ENCODE data around the gene COA6. TPM values are rescaled to one million over a fixed set of nuclear protein-coding genes. Genes with fewer than 3 reads are reported as not detected.

COA6 gene
- total RNA-seq, 1 experiment from 2014 or later: 34.1 TPM

GRCh38 chr1:234402939-234403338, 29.7 kb downstream of the COA6 start:
- no TSS peak for BruUV-seq (replicated peaks)
- RAD21 ChIA-PET (ENCODE audit: low non-redundant PET in 1 of 2, low total read pairs in 2 of 2, uncharacterized antibody in 2 of 2, unreplicated experiment in 2 of 2): no interaction called here
- intact Hi-C loops (cut with micrococcal nuclease): no loop called here

DNA sequence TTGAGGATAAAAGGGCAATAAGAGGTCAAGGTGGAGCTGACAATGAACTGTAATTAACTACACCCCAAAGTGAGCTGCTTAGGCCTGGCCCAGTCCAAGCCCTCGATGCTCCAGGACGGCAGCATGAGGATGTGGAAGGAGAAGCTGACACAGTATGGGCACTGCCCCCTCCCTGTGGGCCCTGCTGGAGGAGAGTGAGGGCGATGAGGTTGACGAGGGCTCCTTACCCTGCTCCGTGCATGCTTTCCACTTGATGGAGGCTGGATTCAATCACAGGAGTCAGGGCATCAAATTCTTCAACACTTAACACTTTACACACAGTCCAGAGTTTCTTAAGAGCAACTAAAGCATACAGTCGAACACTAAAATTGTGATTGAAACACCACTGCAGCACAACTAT, 32.4 kb downstream of the COA6 start:
- intact Hi-C loops (cut with micrococcal nuclease): no loop called here
- Histone ChIP-seq H3K4me2 (ENCODE audit: low read length) (no peak overlapping the region), H3K79me2 (ENCODE audit: insufficient read depth, low read length) (no peaks in the 10 kb centered on the region), H4K20me1 (ENCODE audit: insufficient read depth) (no peaks in the 10 kb centered on the region), H3K4me1 (ENCODE audit: control insufficient read depth in 1 of 2, insufficient read depth in 2 of 2, low read length in 2 of 2) (no peaks in the 10 kb centered on the region), H3K27ac (ENCODE audit: low read depth, low read length) (no peak overlapping the region), H3K9me3 (ENCODE audit: control insufficient read depth in 1 of 2, insufficient read depth in 1 of 2, low read depth in 1 of 2, low read length in 2 of 2) (no peaks in the 10 kb centered on the region), H3K9ac (ENCODE audit: low read length) (no peak overlapping the region), H3K36me3 (ENCODE audit: control insufficient read depth in 1 of 2, insufficient read depth in 2 of 2, low read length in 2 of 2) (no peaks in the 10 kb centered on the region), H3K4me3 (replicated peaks in 1 of 2; ENCODE audit: low read depth in 1 of 2, low read length in 2 of 2) (no peak overlapping the region), H2AFZ (ENCODE audit: low read depth, low read length, poor library complexity, severe bottlenecking) (no peak overlapping the region), H3K27me3 (ENCODE audit: insufficient read depth, low read length) (no peaks in the 10 kb centered on the region), H3K9me2 (ENCODE audit: insufficient read depth) (no peaks in the 10 kb centered on the region)
- BruUV-seq (replicated peaks): no TSS peak
- RAD21 ChIA-PET (ENCODE audit: low non-redundant PET in 1 of 2, low total read pairs in 2 of 2, uncharacterized antibody in 2 of 2, unreplicated experiment in 2 of 2): no interaction called here
- ATAC-seq: no peak
- CTCF ChIA-PET: no interaction called here
- TF ChIP-seq SP1 (IDR thresholded peaks at IDR 0.05; ENCODE audit: low read depth): no peak
- TF ChIP-seq CBX3 (IDR thresholded peaks at IDR 0.05; ENCODE audit: low read depth): no peak
- no peak for TF ChIP-seq REST (IDR thresholded peaks at IDR 0.05; ENCODE audit: low read depth)
- TF ChIP-seq FOSL1 (IDR thresholded peaks at IDR 0.05; ENCODE audit: low read depth): no peak
- TF ChIP-seq POLR2AphosphoS5 (IDR thresholded peaks at IDR 0.05; ENCODE audit: low read depth, low read length): no peak
- no peak for TF ChIP-seq CTCF (IDR thresholded peaks at IDR 0.05 in 2 of 3, conservative IDR thresholded peaks at IDR 0.05 in 1 of 3; ENCODE audit: borderline replicate concordance in 1 of 3, insufficient read depth in 1 of 3, low read depth in 2 of 3, low read length in 2 of 3)
- TF ChIP-seq EZH2 (IDR thresholded peaks at IDR 0.05): no peak
- TF ChIP-seq TCF7L2 (IDR thresholded peaks at IDR 0.05; ENCODE audit: borderline replicate concordance, extremely low read depth, insufficient read depth, insufficient read length): no peak
- no peak for TF ChIP-seq EGR1 (IDR thresholded peaks at IDR 0.05; ENCODE audit: low read depth)
- TF ChIP-seq, protein P1, sequence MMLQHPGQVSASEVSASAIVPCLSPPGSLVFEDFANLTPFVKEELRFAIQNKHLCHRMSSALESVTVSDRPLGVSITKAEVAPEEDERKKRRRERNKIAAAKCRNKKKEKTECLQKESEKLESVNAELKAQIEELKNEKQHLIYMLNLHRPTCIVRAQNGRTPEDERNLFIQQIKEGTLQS (IDR thresholded peaks at IDR 0.05): no peak
- no peak for TF ChIP-seq YY1 (IDR thresholded peaks at IDR 0.05; ENCODE audit: extremely low read depth, insufficient replicate concordance, low read depth, low read length)
- no peak for TF ChIP-seq SIN3A (IDR thresholded peaks at IDR 0.05; ENCODE audit: low read depth)
- DNase-seq (ENCODE audit: low read depth, low spot score): no peak
- POLR2A ChIA-PET: no interaction called here

More at GRCh38 chr1:234402939-234403338, 29.7 kb downstream of the COA6 start:
- Histone ChIP-seq H4K20me1 (ENCODE audit: insufficient read depth) (no peaks in the 10 kb centered on the region), H3K9ac (ENCODE audit: low read length) (no peak overlapping the region), H3K27me3 (ENCODE audit: insufficient read depth, low read length) (no peaks in the 10 kb centered on the region), H3K4me1 (ENCODE audit: control insufficient read depth in 1 of 2, insufficient read depth in 2 of 2, low read length in 2 of 2) (no peaks in the 10 kb centered on the region), H3K27ac (ENCODE audit: low read depth, low read length) (no peak overlapping the region), H3K36me3 (ENCODE audit: control insufficient read depth in 1 of 2, insufficient read depth in 2 of 2, low read length in 2 of 2) (no peaks in the 10 kb centered on the region), H3K9me3 (ENCODE audit: control insufficient read depth in 1 of 2, insufficient read depth in 1 of 2, low read depth in 1 of 2, low read length in 2 of 2) (no peaks in the 10 kb centered on the region), H2AFZ (ENCODE audit: low read depth, low read length, poor library complexity, severe bottlenecking) (no peak overlapping the region), H3K79me2 (ENCODE audit: insufficient read depth, low read length) (no peaks in the 10 kb centered on the region), H3K9me2 (ENCODE audit: insufficient read depth) (no peaks in the 10 kb centered on the region), H3K4me2 (ENCODE audit: low read length) (no peak overlapping the region), H3K4me3 (replicated peaks in 1 of 2; ENCODE audit: low read depth in 1 of 2, low read length in 2 of 2) (no peak overlapping the region)
- no peak for TF ChIP-seq ELF1 (IDR thresholded peaks at IDR 0.05; ENCODE audit: borderline replicate concordance, low read depth)
- ChIA-PET CTCF (no interaction called here), POLR2A (no interaction called here)
- DNase-seq (ENCODE audit: low read depth, low spot score) (no peak), ATAC-seq (no peak)
